Measurements from ENCODE around the gene RETREG1.

The RETREG1 gene

DNA sequence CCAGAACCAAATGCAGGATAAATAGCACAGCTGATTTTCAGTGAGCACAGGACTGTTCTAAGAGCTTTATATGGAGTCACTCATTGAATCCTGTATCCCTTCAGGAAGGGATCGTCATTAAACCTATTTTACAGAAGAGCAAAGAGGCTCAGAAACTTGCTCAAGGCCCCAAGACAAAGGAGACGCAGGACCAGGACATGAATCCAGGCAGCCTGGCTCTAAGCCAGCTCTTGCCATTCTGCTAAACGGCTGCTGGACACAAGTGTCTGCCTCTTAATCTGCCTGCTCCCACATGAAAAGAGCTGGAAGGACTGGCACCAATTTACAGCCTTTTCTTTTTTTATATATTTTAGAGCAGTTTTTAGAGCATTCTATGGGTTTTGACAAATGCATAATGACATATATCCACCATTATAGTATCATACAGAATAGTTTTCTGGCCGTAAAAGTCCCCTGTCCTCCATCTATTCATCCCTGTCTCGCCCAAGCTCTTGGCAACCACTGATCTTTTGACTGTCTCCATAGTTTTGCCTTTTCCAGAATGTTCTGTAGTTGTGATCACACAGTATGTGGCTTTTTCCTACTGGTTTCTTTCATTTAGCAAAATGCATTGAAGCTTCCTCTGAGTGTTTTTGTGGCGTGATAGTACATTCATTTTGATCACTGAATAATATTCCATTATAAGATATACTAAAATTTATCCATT is 37.5 kb downstream of the RETREG1 start:
- no peak for DNase-seq

- no peak for DNase-seq
Observed at GRCh38 chr5:16578474-16578883, 38.3 kb downstream of the RETREG1 start.

DNA sequence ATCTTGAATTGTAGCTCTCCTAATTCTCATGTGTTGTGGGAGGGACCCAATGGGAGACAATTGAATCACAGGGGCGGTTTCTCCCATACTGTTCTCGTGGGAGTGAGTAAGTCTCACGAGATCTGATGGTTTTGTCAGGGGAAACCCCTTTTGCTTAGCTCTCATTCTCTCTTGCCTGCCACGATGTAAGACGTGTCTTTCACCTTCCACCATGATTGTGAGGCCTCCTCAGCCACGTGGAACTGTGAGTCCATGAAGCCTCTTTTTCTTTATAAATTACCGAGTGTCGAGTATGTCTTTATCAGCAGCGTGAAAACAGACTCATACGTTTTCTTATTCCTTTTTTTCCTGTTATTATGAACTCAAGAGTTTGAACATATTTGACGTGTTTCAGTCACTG is 39.1 kb downstream of the RETREG1 start:
- DNase-seq = no peak

- no peak for DNase-seq
Observed at GRCh38 chr5:16574789-16575721, 41.7 kb downstream of the RETREG1 start.

DNA sequence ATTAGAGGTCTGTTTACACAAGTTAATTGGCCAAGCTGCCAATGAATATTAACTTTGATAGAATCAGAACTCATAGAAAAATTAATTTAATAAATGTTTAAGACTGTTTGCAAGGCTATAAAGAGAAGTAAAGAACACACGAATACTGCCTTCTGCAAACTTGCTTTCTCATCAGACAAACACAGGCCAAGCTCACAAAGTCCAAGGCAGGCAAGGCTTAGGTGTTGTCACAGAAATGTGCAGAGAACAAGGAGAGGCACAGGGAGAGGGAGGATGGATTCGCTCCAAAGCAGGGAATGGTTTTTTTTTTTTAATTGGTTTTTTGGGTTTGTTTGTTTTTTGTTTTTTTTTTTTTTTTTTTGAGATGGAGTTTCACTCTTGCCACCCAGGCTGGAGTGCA is 43.4 kb downstream of the RETREG1 start:
- DNase-seq = no peak

- no peak for DNase-seq
Observed at GRCh38 chr5:16572289-16573015, 44.3 kb downstream of the RETREG1 start.

DNA sequence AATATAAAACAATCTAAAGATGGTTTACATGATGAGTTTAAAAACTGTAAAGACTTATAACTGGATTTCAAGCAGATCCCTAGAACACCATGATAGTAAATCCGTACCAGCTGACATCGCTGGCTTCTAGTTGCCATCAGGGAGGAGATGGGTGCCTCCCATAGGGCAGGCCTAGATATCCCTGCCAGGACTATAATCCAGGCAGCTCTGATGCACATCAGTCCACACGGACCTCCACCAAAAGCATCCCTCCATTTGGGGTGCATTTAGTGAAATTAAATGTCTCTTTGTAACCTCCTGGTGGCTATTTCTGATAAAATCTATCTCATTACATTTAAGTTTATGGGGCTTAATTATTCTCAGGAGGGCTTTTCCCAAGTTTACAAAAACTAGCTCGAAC is 45.8 kb downstream of the RETREG1 start:
- DNase-seq = no peak

- DNase-seq = no peak
Observed at GRCh38 chr5:16570121-16570815, 46.5 kb downstream of the RETREG1 start.

DNA sequence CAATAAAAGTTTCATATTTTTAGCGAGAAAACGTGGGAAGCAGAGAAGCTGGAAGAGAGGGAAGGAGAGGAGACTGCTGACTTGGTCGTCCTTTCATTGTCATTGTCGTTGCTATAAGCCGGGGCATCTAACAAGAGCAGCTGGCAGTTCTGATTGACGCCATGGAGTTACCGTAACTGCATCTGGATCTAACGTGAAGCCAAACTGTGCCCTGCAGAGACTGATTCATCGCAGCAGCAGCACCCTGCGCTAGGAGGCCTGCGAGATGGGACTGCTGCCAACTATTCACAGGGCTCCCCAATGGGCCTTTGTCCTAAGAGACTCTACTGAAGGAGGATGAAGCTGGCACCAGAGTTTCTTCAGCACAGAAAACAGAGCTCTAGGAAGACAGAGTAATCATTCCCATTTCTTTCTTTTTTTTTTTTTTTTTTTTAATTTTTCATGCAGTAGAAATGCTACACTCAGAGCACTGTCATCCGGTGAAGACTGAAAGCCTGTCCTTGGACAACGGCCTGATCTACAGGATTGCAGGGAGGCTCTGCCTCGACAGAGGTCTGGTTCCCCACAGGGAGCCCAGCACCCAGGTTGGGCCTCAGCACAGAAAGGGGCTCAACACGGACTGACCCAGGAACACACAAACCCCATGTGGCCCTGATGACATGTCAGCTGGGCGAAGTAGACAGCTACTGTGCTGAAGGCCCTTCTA is 47.8 kb downstream of the RETREG1 start:
- no peak for DNase-seq

DNA sequence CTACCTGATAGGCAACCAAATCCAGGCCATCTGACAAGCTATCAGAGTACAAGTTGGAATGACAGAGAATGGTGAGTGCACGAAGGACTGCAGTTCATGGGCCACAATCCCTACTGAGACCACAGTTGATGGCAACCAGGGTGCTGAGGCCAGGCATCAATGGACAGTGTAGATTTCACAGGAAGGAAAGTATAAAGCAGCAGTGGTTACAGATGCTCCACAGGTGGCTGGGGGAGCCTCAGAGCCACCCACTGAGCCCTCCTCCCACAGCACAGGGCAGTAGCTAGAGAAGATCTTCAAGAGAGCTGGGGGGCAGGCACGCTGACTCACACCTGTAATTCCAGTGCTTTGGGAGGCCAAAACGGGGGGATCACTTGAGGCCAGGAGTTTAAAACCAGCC is 49.4 kb downstream of the RETREG1 start:
- DNase-seq = no peak

GRCh38 chr5:16565118-16565517 is 51.7 kb downstream of the RETREG1 start:
- no peak for DNase-seq

DNA sequence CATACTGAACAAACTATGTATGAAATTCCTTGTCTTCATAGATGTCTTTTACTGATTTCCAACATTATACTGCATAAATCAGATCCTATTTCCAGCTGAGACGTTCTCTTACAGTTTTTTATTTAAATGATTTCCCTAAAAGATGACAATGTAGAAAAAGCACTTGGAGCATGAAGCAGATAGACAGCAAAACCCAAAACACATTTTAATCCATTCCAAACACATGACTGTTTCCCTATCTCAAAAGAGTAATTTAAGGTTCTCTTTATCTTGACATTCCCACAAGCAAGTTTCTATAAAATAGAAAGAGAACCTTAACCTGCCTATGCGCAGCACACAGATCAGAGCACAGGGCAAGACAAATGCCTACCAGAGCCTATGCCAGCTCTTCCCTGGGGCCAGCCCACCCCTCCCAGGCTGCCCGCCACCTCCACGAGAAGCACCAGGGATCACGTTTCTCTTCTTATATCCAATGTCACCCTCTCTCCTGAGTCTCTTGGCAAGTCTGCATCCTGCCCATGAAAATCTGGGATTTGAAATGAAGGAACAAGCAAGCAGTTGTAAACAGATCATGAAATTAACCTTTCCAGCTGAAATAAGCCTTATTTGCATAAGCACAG is 52.4 kb downstream of the RETREG1 start:
- no peak for DNase-seq

DNA sequence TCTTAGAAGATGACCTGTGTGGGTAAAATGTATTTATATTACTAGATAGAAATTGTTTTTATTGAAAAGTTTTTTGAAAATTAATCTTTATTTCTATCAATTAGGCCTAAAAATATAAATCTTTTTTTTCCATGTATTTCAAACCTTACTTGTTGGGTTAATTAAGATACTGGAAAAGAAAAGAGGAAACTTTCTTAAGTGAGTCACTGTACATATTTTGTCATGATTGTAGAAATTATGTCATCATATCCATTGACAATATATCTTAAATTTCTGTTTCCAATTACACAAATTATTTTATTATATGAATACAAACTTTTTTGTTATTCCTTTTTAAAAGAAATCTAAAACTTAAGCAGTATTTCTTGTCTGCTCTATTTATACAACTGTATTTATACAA is 53.1 kb downstream of the RETREG1 start:
- no peak for DNase-seq

GRCh38 chr5:16561660-16562059 is 55.1 kb downstream of the RETREG1 start:
- no peak for DNase-seq

- no peak for DNase-seq
Observed at GRCh38 chr5:16559702-16560101, 57.1 kb downstream of the RETREG1 start.

DNA sequence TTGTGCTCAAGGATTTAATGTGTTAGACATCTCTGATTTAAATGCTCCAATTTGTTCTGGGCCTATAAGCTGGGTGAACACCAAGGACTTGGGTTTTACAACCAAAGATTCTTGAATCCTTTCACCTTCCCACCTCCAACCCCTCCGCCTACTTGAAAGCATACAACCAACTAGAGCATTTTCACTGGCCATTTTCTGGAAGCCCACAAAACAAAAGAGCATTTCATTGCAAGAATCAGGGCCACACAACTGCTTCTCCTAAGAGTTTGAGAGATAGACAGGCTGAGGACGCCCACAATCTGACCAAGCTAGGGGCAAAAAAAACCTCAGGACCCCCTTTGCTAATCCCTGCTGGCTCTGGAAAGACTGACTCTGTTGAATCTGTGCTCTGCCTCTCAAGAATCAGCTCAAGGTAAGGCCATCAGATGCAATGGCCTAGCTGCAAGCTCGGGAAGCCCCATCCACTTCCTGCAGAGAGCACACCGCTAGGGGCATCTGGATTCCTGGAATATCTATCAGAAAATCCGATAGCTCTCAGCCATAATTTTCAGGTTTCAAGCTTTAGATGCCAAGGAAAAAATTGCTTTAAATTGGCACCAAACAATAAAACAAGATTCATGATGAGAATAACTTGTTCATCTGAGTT is 57.7 kb downstream of the RETREG1 start:
- no peak for DNase-seq

- no peak for DNase-seq
Observed at GRCh38 chr5:16557477-16557876, 59.3 kb downstream of the RETREG1 start.

DNA sequence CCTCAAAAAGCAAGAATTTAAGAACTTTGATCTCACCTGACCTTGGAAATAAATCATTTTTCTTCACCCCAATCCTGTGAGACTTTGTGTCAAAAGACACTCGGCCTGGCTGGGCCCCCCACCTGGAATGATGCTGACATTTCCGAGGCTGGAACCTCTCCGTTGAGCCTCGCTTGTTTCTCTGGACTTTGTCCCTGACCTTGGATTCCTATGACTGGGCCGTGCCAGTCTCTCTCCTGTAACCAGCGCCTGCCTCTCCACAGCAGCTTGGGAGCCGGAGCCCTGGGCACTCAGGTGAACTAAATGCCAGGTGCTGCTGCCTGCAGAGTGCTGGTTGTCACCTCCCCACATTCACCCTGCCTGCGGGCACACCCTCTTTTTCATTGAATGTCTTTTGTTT is 62.7 kb downstream of the RETREG1 start:
- DNase-seq = no peak

GRCh38 chr5:16552666-16553343 is 64.0 kb downstream of the RETREG1 start:
- no peak for DNase-seq

- DNase-seq = no peak
Observed at GRCh38 chr5:16551628-16552027, 65.2 kb downstream of the RETREG1 start.
